MM.1S (cell line): ENCODE data around the gene AGAP1.

Experiments
- DNase-seq: peaks from one replicate; pipeline ENCODE4 v3.0.0-alpha.2; 2015
- H2AFZ ChIP-seq: fragments of 300-600 bp; sonication (generic); 2 replicates; pipeline ENCODE4 v1.6.0; 2016; ENCODE audit warnings: antibody characterized with exemption, low read length
- H3F3A ChIP-seq: fragments of 300-600 bp; sonication (generic); 2 replicates; pipeline ENCODE4 v1.6.1; 2016; ENCODE audit warnings: mild to moderate bottlenecking, antibody characterized with exemption, low read length, moderate library complexity, mixed read lengths; ENCODE audit not compliant: insufficient read depth
- H3K27ac ChIP-seq: fragments of 300-600 bp; sonication (generic); 2 replicates; pipeline ENCODE4 v1.5.1; 2016; ENCODE audit warnings: mild to moderate bottlenecking, low read length
- H3K27me3 ChIP-seq: fragments of 300-600 bp; sonication (generic); replicated peaks from 2 replicates; pipeline ENCODE4 v1.6.0; 2016; ENCODE audit warnings: low read length; ENCODE audit not compliant: insufficient read depth
- H3K36me3 ChIP-seq: fragments of 300-600 bp; sonication (generic); replicated peaks from 2 replicates; pipeline ENCODE4 v1.6.1; 2016; ENCODE audit warnings: mild to moderate bottlenecking, low read length, mixed read lengths; ENCODE audit not compliant: insufficient read depth
- H3K4me1 ChIP-seq: fragments of 300-600 bp; sonication (generic); 2 replicates; pipeline ENCODE4 v1.6.1; 2016; ENCODE audit warnings: low read length, mixed read lengths
- H3K4me2 ChIP-seq: fragments of 300-600 bp; sonication (generic); 2 replicates; pipeline ENCODE4 v1.6.0; 2016; ENCODE audit warnings: low read depth, low read length
- H3K4me3 ChIP-seq: fragments of 300-600 bp; sonication (generic); 2 replicates; pipeline ENCODE4 v1.5.1; 2016; ENCODE audit warnings: low read length, mixed read lengths
- H3K79me2 ChIP-seq: fragments of 300-600 bp; sonication (generic); 2 replicates; pipeline ENCODE4 v1.6.1; 2016; ENCODE audit warnings: mixed run types, low read length, mixed read lengths
- H3K9ac ChIP-seq: fragments of 300-600 bp; sonication (generic); 2 replicates; pipeline ENCODE4 v1.6.1; 2016; ENCODE audit warnings: low read length, mixed read lengths
- H3K9me2 ChIP-seq: fragments of 300-600 bp; sonication (generic); replicated peaks from 2 replicates; pipeline ENCODE4 v1.6.1; 2016; ENCODE audit warnings: mild to moderate bottlenecking, low read length, mixed read lengths; ENCODE audit not compliant: insufficient read depth
- H3K9me3 ChIP-seq: fragments of 300-600 bp; sonication (generic); replicated peaks from 2 replicates; pipeline ENCODE4 v1.6.1; 2016; ENCODE audit warnings: mild to moderate bottlenecking, low read length, mixed read lengths; ENCODE audit not compliant: insufficient read depth
- H4K20me1 ChIP-seq: fragments of 300-600 bp; sonication (generic); 2 replicates; pipeline ENCODE4 v1.6.1; 2016; ENCODE audit warnings: mild to moderate bottlenecking, low read length, moderate library complexity, mixed read lengths; ENCODE audit not compliant: insufficient read depth
- EZH2 ChIP-seq: fragments of 300-600 bp; sonication (generic); optimal IDR thresholded peaks from 2 replicates; pipeline ENCODE3; 2017; ENCODE audit warnings: low read depth, mild to moderate bottlenecking, antibody characterized with exemption, low read length, mixed read lengths
- EZH2phosphoT487 ChIP-seq: fragments of 300-600 bp; sonication (generic); IDR thresholded peaks from 2 replicates; pipeline ENCODE4 v1.6.1; 2018; ENCODE audit warnings: antibody characterized with exemption, low read length
- TF ChIP-seq, protein P1 (sequence below): fragments of 300-600 bp; sonication (generic); IDR thresholded peaks from 2 replicates; pipeline ENCODE4 v1.5.1; 2016; ENCODE audit warnings: antibody characterized with exemption, low read length, mixed read lengths

The AGAP1 gene

DNA sequence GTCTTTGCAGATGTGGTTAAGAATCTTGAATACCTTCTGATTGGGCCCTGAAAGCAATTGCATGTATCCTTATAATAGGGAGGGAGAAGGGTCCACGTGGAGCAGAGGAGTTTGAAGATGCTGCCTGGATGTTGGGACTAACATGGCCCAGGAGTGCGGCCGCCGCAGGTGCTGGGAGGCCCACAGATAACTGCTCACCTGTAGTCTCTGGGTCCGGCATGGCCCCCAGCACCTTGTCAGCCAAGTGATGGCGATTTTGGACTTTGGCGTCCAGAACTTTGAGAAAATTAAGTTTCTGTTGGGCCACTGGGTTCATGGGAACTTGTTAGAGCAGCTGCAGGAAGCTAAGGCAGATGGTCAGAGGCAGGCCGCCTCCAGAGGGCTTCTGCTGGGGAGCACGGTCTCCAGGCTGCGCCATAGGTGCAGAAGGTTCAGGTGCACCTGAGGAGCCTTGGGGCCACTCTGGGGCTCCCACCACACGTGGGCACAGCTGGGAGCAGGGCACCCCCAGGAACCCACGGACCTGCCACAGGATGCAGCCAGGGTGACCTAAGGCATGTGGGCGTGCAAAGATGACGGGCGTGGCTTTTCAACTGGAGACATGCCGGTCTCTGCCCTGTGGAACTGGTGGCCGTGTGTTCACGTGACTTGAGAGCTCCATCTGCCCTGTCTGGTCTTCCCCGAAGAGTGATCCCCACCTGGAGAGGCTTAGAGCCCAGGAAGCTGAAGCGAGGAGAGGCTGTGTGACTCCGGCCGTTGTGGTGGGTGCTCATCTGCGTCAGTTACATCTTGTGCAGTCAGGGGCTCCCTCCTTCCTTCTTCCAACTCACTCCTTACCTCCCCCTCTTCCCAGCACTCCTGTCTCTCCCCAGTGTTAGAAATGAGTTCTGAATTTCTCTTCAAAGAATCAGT lies 277.3 kb downstream of the AGAP1 start:
- Histone ChIP-seq H3K9me3 (no peaks in the 10 kb centered on the region), H3K9ac (no peak overlapping the region), H3K9me2 (no peaks in the 10 kb centered on the region), H3F3A (no peaks in the 10 kb centered on the region), H2AFZ (no peak overlapping the region), H3K4me3 (no peak overlapping the region), H3K4me2 (no peak overlapping the region), H3K27ac (no peak overlapping the region), H4K20me1 (no peaks in the 10 kb centered on the region), H3K79me2 (no peaks in the 10 kb centered on the region), H3K27me3 (no peaks in the 10 kb centered on the region), H3K36me3 (no peaks in the 10 kb centered on the region), H3K4me1 (no peaks in the 10 kb centered on the region)
- TF ChIP-seq EZH2phosphoT487 (no peak), EZH2 (no peak)
- TF ChIP-seq, protein P1, sequence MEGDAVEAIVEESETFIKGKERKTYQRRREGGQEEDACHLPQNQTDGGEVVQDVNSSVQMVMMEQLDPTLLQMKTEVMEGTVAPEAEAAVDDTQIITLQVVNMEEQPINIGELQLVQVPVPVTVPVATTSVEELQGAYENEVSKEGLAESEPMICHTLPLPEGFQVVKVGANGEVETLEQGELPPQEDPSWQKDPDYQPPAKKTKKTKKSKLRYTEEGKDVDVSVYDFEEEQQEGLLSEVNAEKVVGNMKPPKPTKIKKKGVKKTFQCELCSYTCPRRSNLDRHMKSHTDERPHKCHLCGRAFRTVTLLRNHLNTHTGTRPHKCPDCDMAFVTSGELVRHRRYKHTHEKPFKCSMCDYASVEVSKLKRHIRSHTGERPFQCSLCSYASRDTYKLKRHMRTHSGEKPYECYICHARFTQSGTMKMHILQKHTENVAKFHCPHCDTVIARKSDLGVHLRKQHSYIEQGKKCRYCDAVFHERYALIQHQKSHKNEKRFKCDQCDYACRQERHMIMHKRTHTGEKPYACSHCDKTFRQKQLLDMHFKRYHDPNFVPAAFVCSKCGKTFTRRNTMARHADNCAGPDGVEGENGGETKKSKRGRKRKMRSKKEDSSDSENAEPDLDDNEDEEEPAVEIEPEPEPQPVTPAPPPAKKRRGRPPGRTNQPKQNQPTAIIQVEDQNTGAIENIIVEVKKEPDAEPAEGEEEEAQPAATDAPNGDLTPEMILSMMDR = no peak
- no peak for DNase-seq

DNA sequence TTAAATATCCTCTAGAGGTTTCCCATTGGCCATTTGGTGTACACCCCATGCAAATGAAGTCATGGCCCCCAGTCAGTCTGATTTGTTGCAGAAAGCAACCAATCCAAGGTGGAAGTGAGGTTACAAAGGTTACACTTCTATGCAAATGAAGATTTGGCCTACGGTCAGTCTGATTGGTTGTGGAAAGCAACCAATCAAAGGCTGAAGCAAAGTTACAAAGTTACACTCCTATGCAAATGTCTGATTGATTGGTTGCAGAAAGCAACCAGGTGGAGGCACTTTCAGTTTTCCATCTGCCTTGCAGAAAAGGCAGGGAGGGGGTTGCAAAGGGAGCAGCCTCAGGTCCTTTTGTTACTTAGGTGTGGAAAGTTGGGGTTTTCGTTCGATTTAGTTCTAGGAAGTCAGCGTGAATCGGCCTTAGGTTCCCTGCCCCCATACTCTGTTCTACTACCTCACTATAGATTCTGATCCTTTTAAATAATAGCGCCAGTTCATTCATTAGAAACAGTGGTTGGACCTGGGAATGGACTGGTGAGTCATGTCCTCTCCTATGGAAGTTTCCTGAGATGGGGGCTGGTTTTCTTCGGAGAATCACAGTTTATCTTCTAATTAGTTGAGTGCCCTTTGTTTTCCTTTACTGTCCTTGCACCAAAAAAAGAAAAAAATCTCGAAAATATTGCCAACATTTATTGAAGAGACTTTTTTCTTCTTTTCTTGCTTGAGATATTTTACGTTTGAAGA lies 279.5 kb downstream of the AGAP1 start:
- no peaks in the 10 kb centered on the region for H3F3A ChIP-seq
- no peaks in the 10 kb centered on the region for H3K27me3 ChIP-seq
- no peak overlapping the region for H3K9ac ChIP-seq
- no peaks in the 10 kb centered on the region for H3K79me2 ChIP-seq
- TF ChIP-seq, protein P1 = no peak
- no peak for TF ChIP-seq EZH2
- no peak for TF ChIP-seq EZH2phosphoT487
- no peaks in the 10 kb centered on the region for H4K20me1 ChIP-seq
- no peaks in the 10 kb centered on the region for H3K9me3 ChIP-seq
- no peak overlapping the region for H2AFZ ChIP-seq
- no peaks in the 10 kb centered on the region for H3K36me3 ChIP-seq
- DNase-seq = peak; percentile 6
- H3K27ac ChIP-seq = no peak overlapping the region
- no peaks in the 10 kb centered on the region for H3K4me1 ChIP-seq
- no peaks in the 10 kb centered on the region for H3K9me2 ChIP-seq
- H3K4me2 ChIP-seq = no peak overlapping the region
- H3K4me3 ChIP-seq = no peak overlapping the region

DNA sequence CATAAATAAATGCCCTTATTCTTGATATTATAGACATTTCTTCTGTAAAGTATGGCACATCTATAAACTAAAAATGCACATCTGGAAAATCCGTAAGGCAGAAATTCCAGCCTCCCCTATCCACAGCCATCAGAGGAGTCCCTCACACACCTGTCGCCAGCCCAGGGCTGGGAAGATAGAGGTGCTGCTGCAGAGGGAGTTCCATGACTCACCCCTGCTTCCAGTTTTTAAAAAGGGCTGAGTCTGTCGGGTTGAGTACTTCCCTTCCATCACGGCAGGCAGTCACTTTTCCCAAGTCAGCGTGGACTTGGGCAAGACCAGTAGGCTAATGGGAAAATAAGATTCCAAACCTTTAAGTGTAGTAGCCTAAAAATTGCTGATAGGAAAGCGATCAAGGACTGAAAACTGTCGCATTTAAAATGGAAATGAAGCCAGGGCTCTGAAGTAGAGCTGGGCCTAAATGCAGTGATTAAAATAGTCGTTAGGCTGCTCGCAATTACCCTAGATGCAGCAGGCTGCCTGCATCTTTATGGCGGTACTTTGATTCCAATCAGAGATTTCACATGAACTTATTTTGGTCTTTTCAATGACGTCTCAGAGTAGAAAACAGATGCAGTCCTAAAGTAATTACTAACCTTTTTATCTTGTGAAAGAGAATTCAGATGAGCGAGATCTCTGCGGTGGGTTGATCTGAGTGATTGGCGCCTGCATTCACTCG lies 280.5 kb downstream of the AGAP1 start:
- Histone ChIP-seq H4K20me1 (no peaks in the 10 kb centered on the region), H3K4me3 (no peak overlapping the region), H3K9ac (no peak overlapping the region), H3F3A (no peaks in the 10 kb centered on the region), H3K4me2 (no peak overlapping the region), H3K27me3 (no peaks in the 10 kb centered on the region), H3K9me2 (no peaks in the 10 kb centered on the region), H2AFZ (no peak overlapping the region), H3K9me3 (no peaks in the 10 kb centered on the region), H3K27ac (no peak overlapping the region), H3K79me2 (no peaks in the 10 kb centered on the region), H3K36me3 (no peaks in the 10 kb centered on the region), H3K4me1 (no peaks in the 10 kb centered on the region)
- no peak for TF ChIP-seq EZH2
- no peak for TF ChIP-seq EZH2phosphoT487
- TF ChIP-seq, protein P1 = no peak
- no peak for DNase-seq
